ENCODE measurements around the gene ENOX2.

- TF ChIP-seq CTCF (IDR thresholded peaks at IDR 0.05) (no peak), POLR2A (IDR thresholded peaks at IDR 0.05) (no peak)
Observed at GRCh38 chrX:130915302-130915701, 12.3 kb upstream of the ENOX2 start.
